H1 (cell line): ENCODE results near the gene RREB1. TPM values are rescaled to one million over a fixed set of nuclear protein-coding genes. Genes with fewer than 3 reads are reported as not detected.

Source experiments
- CTCF ChIA-PET: fragments of 300-600 bp; sonication (Branson Sonifier 250); formaldehyde crosslinking; loops from one replicate; lab custom pipeline; 2021; ENCODE audit not compliant: partially characterized antibody; lab: Charles Lee
- POLR2A ChIA-PET: fragments of 300-600 bp; sonication (Branson Sonifier 250); formaldehyde crosslinking; loops from one replicate; lab custom pipeline; 2021; ENCODE audit warnings: inconsistent platforms; ENCODE audit not compliant: partially characterized antibody; lab: Charles Lee
- DNase-seq, 2 experiments: peaks; one replicate each; pipeline versions ENCODE4 v3.0.0 to v3.0.0-alpha.2; 2010 to 2022; ENCODE audit warnings: low spot score in 2 of 2, low read depth in 1 of 2, mixed read lengths in 1 of 2
- FAIRE-seq: peaks from 2 replicates; lab custom pipeline; 2011; peaks lifted over from hg19 to GRCh38; lab: Jason Lieb, UNC
- H2AFZ ChIP-seq: 2 replicates; pipeline ENCODE4 v1.8.1; 2012; ENCODE audit warnings: low read length, inconsistent platforms
- H2AK5ac ChIP-seq: 2 replicates; pipeline ENCODE4 v1.6.1; 2013; ENCODE audit warnings: low read depth, low read length
- H2BK120ac ChIP-seq: replicated peaks from 2 replicates; pipeline ENCODE3; 2013; ENCODE audit warnings: low read depth, low read length, inconsistent platforms
- H2BK12ac ChIP-seq: 2 replicates; pipeline ENCODE4 v1.6.1; 2013; ENCODE audit warnings: low read depth, low read length
- H2BK15ac ChIP-seq: 2 replicates; pipeline ENCODE4 v1.6.1; 2013; ENCODE audit warnings: low read length
- H2BK20ac ChIP-seq: 2 replicates; pipeline ENCODE4 v1.6.1; 2013; ENCODE audit warnings: low read length
- H2BK5ac ChIP-seq: 2 replicates; pipeline ENCODE4 v1.6.1; 2013; ENCODE audit warnings: low read depth, low read length
- H3K14ac ChIP-seq: 2 replicates; pipeline ENCODE4 v1.6.1; 2013; ENCODE audit warnings: inconsistent platforms; ENCODE audit not compliant: insufficient read length
- H3K18ac ChIP-seq: 2 replicates; pipeline ENCODE4 v1.6.1; 2013; ENCODE audit warnings: low read length; ENCODE audit errors: extremely low read depth
- H3K23ac ChIP-seq: 2 replicates; pipeline ENCODE4 v1.6.1; 2013; ENCODE audit warnings: inconsistent platforms; ENCODE audit not compliant: insufficient read length
- H3K23me2 ChIP-seq: 2 replicates; pipeline ENCODE4 v1.6.1; 2013; ENCODE audit warnings: low read depth, low read length
- H3K27ac ChIP-seq: 2 replicates; pipeline ENCODE4 v1.6.1; 2011; ENCODE audit warnings: low read depth, low read length, inconsistent platforms
- H3K27me3 ChIP-seq, 4 experiments: replicated peaks in 1 of 4; 1 replicate in 1 of 4; 2 replicates in 3 of 4; pipeline versions ENCODE4 v1.6.1 to v1.8.1; 2011 to 2013; ENCODE audit warnings: low read length in 3 of 4, mild to moderate bottlenecking in 3 of 4, inconsistent platforms in 2 of 4, mixed read lengths in 2 of 4, moderate library complexity in 1 of 4; ENCODE audit not compliant: control insufficient read depth in 3 of 4, insufficient read depth in 3 of 4; ENCODE audit errors: extremely low read depth in 1 of 4
- H3K36me3 ChIP-seq, 4 experiments: 2 replicates each; pipeline versions ENCODE4 v1.6.1 to v1.8.1; 2011 to 2013; ENCODE audit warnings: mild to moderate bottlenecking in 4 of 4, low read length in 3 of 4, moderate library complexity in 2 of 4, control low read depth in 1 of 4, inconsistent platforms in 1 of 4; ENCODE audit not compliant: insufficient read depth in 4 of 4, control insufficient read depth in 2 of 4
- H3K4ac ChIP-seq: replicated peaks from 2 replicates; pipeline ENCODE3; 2013; ENCODE audit warnings: low read length, low read depth, mixed read lengths, inconsistent platforms; ENCODE audit not compliant: insufficient read length
- H3K4me1 ChIP-seq, 4 experiments: replicated peaks in 1 of 4; 1 replicate in 1 of 4; 2 replicates in 3 of 4; pipeline versions ENCODE4 v1.6.1 to v1.8.1; 2011 to 2013; ENCODE audit warnings: low read length in 3 of 4, inconsistent platforms in 2 of 4, mixed read lengths in 1 of 4; ENCODE audit not compliant: insufficient read depth in 4 of 4, control insufficient read depth in 3 of 4
- H3K4me2 ChIP-seq, 2 experiments: 2 replicates each; pipeline versions ENCODE4 v1.6.1 to v1.8.1; 2011 to 2013; ENCODE audit warnings: low read depth in 2 of 2, low read length in 2 of 2, control low read depth in 1 of 2, inconsistent platforms in 1 of 2, mild to moderate bottlenecking in 1 of 2; ENCODE audit not compliant: insufficient read depth in 1 of 2
- H3K4me3 ChIP-seq, 4 experiments: fragments of 200-600, 300-600 bp in 1 of 4; sonication (generic), shearing (Covaris generic), sonication (Bioruptor Twin) in 1 of 4; 2 replicates each; pipeline versions ENCODE4 v1.5.1 to v1.8.1; 2011 to 2016; ENCODE audit warnings: low read length in 4 of 4, low read depth in 3 of 4, control low read depth in 2 of 4, inconsistent platforms in 2 of 4, mild to moderate bottlenecking in 2 of 4, mixed read lengths in 1 of 4, moderate library complexity in 1 of 4; ENCODE audit not compliant: insufficient read depth in 2 of 4; ENCODE audit errors: extremely low read depth in 1 of 4
- H3K56ac ChIP-seq: replicated peaks from 2 replicates; pipeline ENCODE3; 2013; ENCODE audit warnings: low read depth, mild to moderate bottlenecking, mixed read lengths, low read length, inconsistent platforms; ENCODE audit not compliant: insufficient read length
- H3K79me1 ChIP-seq: 2 replicates; pipeline ENCODE4 v1.6.1; 2013; ENCODE audit warnings: low read depth, low read length, control low read depth
- H3K79me2 ChIP-seq, 2 experiments: 2 replicates each; pipeline versions ENCODE4 v1.6.1 to v1.8.1; 2012 to 2013; ENCODE audit warnings: low read length in 2 of 2, mild to moderate bottlenecking in 2 of 2, inconsistent platforms in 1 of 2; ENCODE audit not compliant: insufficient read depth in 2 of 2, control insufficient read depth in 1 of 2
- H3K9ac ChIP-seq, 4 experiments: replicated peaks in 1 of 4; 1 replicate in 1 of 4; 2 replicates in 3 of 4; pipeline versions ENCODE4 v1.6.1 to v1.8.1; 2011 to 2013; ENCODE audit warnings: low read depth in 3 of 4, low read length in 3 of 4, control low read depth in 2 of 4, mild to moderate bottlenecking in 2 of 4, moderate library complexity in 2 of 4, inconsistent platforms in 1 of 4; ENCODE audit errors: extremely low read depth in 1 of 4
- H3K9me3 ChIP-seq, 2 experiments: 2 replicates each; pipeline versions ENCODE4 v1.6.1 to v1.8.1; 2012 to 2013; ENCODE audit warnings: mild to moderate bottlenecking in 2 of 2, moderate library complexity in 2 of 2, control low read depth in 1 of 2, inconsistent platforms in 1 of 2, low read depth in 1 of 2, low read length in 1 of 2, mixed read lengths in 1 of 2; ENCODE audit not compliant: insufficient read depth in 2 of 2
- H4K20me1 ChIP-seq, 2 experiments: replicated peaks in 1 of 2; 2 replicates each; pipeline versions ENCODE3 to v1.8.1; 2011 to 2013; ENCODE audit warnings: inconsistent platforms in 2 of 2, low read length in 2 of 2, mild to moderate bottlenecking in 1 of 2; ENCODE audit not compliant: insufficient read depth in 2 of 2, control insufficient read depth in 1 of 2
- H4K5ac ChIP-seq: 2 replicates; pipeline ENCODE4 v1.6.1; 2013; ENCODE audit warnings: low read length, low read depth, mixed read lengths, inconsistent platforms; ENCODE audit not compliant: insufficient read length
- H4K8ac ChIP-seq: 2 replicates; pipeline ENCODE4 v1.8.0; 2013; ENCODE audit warnings: mild to moderate bottlenecking, moderate library complexity, low read length, inconsistent platforms; ENCODE audit not compliant: insufficient read depth; ENCODE audit errors: extremely low read depth
- H4K91ac ChIP-seq: replicated peaks from 2 replicates; pipeline ENCODE3; 2013; ENCODE audit warnings: low read length, mixed read lengths, inconsistent platforms; ENCODE audit not compliant: insufficient read length
- ASH2L ChIP-seq: fragments of 200-600, 300-600 bp; sonication (generic); IDR thresholded peaks from one replicate; pipeline ENCODE4 v1.7.1; 2017; ENCODE audit warnings: low read length
- CBX8 ChIP-seq: fragments of 300-800, 300-1000 bp; sonication (generic); IDR thresholded peaks from 2 replicates; pipeline ENCODE4 v1.7.1; 2016; ENCODE audit warnings: low read depth, low read length, borderline replicate concordance
- EP300 ChIP-seq, 2 experiments: IDR thresholded peaks; 1 replicate in 1 of 2; 2 replicates in 1 of 2; pipeline ENCODE4 v1.6.1; 2011 to 2012; ENCODE audit warnings: low read depth in 2 of 2, low read length in 2 of 2, mild to moderate bottlenecking in 2 of 2, borderline replicate concordance in 1 of 2, inconsistent platforms in 1 of 2, moderate library complexity in 1 of 2
- JUN ChIP-seq: IDR thresholded peaks from 2 replicates; pipeline ENCODE4 v1.6.1; 2011; ENCODE audit warnings: low read depth, mild to moderate bottlenecking, improper control_type of control experiment, low read length
- PHF8 ChIP-seq: fragments of 200-600 bp; sonication (generic); conservative IDR thresholded peaks from 2 replicates; pipeline ENCODE4 v1.7.1; 2012; ENCODE audit warnings: low read depth, mild to moderate bottlenecking, inconsistent platforms, low read length, moderate library complexity
- POU5F1 ChIP-seq: IDR thresholded peaks from 2 replicates; pipeline ENCODE4 v1.6.1; 2011; ENCODE audit warnings: low read depth, mild to moderate bottlenecking, low read length, moderate library complexity
- RAD21 ChIP-seq, 2 experiments: IDR thresholded peaks in 1 of 2; conservative IDR thresholded peaks in 1 of 2; 2 replicates each; pipeline ENCODE4 v1.6.1; 2011; ENCODE audit warnings: low read depth in 2 of 2, low read length in 2 of 2, improper control_type of control experiment in 1 of 2, inconsistent platforms in 1 of 2, mild to moderate bottlenecking in 1 of 2, moderate library complexity in 1 of 2
- SIN3A ChIP-seq, 2 experiments: IDR thresholded peaks in 1 of 2; conservative IDR thresholded peaks in 1 of 2; 2 replicates each; pipeline ENCODE4 v1.6.1; 2011 to 2012; ENCODE audit warnings: low read length in 2 of 2, improper control_type of control experiment in 1 of 2, low read depth in 1 of 2, mild to moderate bottlenecking in 1 of 2
- ZNF274 ChIP-seq: IDR thresholded peaks from 2 replicates; pipeline ENCODE4 v1.7.0; 2012; ENCODE audit warnings: low read length, borderline replicate concordance; ENCODE audit errors: extremely low read depth
- WGBS, 2 experiments: shearing (Covaris generic) in 1 of 2; methylation state at CpG; one replicate each; pipeline versions ENCODE4 v1.1.6 to v1.1.7; 2013 to 2015; ENCODE audit warnings: low lambda C conversion rate in 2 of 2, mixed read lengths in 2 of 2, inconsistent platforms in 1 of 2, low coverage in 1 of 2, missing lambda C conversion rate in 1 of 2; ENCODE audit not compliant: insufficient replicate concordance in 2 of 2, insufficient coverage in 1 of 2, insufficient read length in 1 of 2; ENCODE audit errors: extremely low coverage in 1 of 2, missing lambda C conversion rate in 1 of 2; 5-methylcytosine and 5-hydroxymethylcytosine counted together
- polyA plus RNA-seq, 7 experiments: library from polyadenylated mRNA; depleted of rRNA in 3 of 7; stranded (reverse) in 5 of 7; unstranded in 2 of 7; fragments of >200 nt in 5 of 7; fragments of 200-250 nt in 2 of 7; gene quantifications; 1 replicate in 5 of 7; 2 replicates in 1 of 7; 4 replicates in 1 of 7; pipeline versions ENCODE4 v1.2.1 to v1.2.3, GENCODE V29; 2011 to 2013; ENCODE audit warnings: missing spikeins in 2 of 7, mixed read lengths in 2 of 7
- total RNA-seq: library from RNA; stranded (reverse); fragmentation: NEBNext Ultra II Directional; extraction: Animal tissue kit (Norgen Biotek cat#: 25700); gene quantifications from 2 replicates; pipeline ENCODE4 v1.2.1, GENCODE V29; 2021
- TF ChIP-seq, protein P1 (sequence below): IDR thresholded peaks from 2 replicates; pipeline ENCODE4 v1.6.1; 2012; ENCODE audit warnings: inconsistent platforms

The RREB1 gene
- total and polyA plus RNA-seq, 2 of the 8 experiments (the other 6 are each of a cell fraction or from before 2014, with no cell fraction given) = 3.9 to 34.7 TPM

DNA sequence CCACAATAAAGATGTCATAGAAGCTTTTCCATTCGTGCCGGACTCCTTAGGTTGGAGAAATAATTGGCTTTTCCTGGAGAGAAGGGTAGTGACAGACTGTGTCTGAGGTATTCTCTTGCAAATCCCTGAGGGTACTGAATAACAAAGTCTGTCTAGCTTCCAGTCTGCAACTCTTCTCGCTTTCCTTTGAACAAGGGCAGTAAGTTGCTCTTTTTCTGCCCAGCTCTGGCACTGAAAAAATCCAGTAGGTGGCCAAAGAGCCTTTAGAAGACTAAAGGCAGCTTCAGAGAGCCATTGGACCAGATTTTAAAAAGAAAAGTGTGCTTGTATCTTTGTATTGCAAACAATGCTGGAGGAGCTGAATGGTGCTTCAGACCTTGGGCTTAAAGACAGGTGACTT lies 20.7 kb upstream of the RREB1 start:
- H4K91ac ChIP-seq = no peak overlapping the region
- no peak overlapping the region for H3K4ac ChIP-seq
- no peak overlapping the region for H2BK12ac ChIP-seq
- no peak overlapping the region for H2BK120ac ChIP-seq
- peaks cover 0 to 12% (median 5%) of the 10 kb centered on the region in 4 experiments; a peak in 6 of 7 replicates for H3K4me1 ChIP-seq
- H2AK5ac ChIP-seq = no peak overlapping the region
- H3K4me3 ChIP-seq = peak overlapping the region in 1 of 4 experiments; percentile 18; a peak in 1 of 8 replicates
- no peak overlapping the region for H2BK20ac ChIP-seq
- H4K20me1 ChIP-seq = peaks cover 0 to 5% of the 10 kb centered on the region in 2 experiments
- H3K23me2 ChIP-seq = no peaks in the 10 kb centered on the region
- peak overlapping the region; percentile 20 to 41 for H3K4me2 ChIP-seq
- H4K8ac ChIP-seq = no peak overlapping the region
- no peaks in the 10 kb centered on the region for H3K36me3 ChIP-seq
- H3K14ac ChIP-seq = no peak overlapping the region
- DNase-seq = no peak
- no peak overlapping the region for H2AFZ ChIP-seq
- H3K9ac ChIP-seq = no peak overlapping the region
- no peaks in the 10 kb centered on the region for H3K79me1 ChIP-seq
- peaks cover 0 to 23% (median 12%) of the 10 kb centered on the region in 4 experiments; a peak in 5 of 7 replicates for H3K27me3 ChIP-seq
- no peak overlapping the region for H3K56ac ChIP-seq
- H4K5ac ChIP-seq = no peak overlapping the region
- no peak overlapping the region for H3K18ac ChIP-seq
- H3K27ac ChIP-seq = no peak overlapping the region
- CTCF ChIA-PET = interaction anchor here (0.6 to 2.0 kb wide), 9 partner anchors 8 to 581 kb away, joined by 3 to 7 read pairs (median 5); no protein-coding TSS in a partner anchor
- H2BK15ac ChIP-seq = no peak overlapping the region
- no peak overlapping the region for H2BK5ac ChIP-seq
- H3K9me3 ChIP-seq = no peaks in the 10 kb centered on the region
- POLR2A ChIA-PET = interaction anchor here (0.6 to 1.5 kb wide), 3 partner anchors 15 to 363 kb away, joined by 3 to 4 read pairs (median 4); no protein-coding TSS in a partner anchor
- 23% methylated on average over 3 of the region's 3 CpGs; no CpG with 5 or more reads in 1 of the 2 experiments for WGBS, 2 experiments
- no peak overlapping the region for H3K23ac ChIP-seq
- FAIRE-seq = peak; percentile 73
- H3K79me2 ChIP-seq = no peaks in the 10 kb centered on the region
- TF ChIP-seq RAD21 (IDR thresholded peaks at IDR 0.05 in 1 of 2, conservative IDR thresholded peaks at IDR 0.05 in 1 of 2; ENCODE audit: low read depth in 2 of 2, low read length in 2 of 2) (peak; percentile 5 to 23; a peak in 1 of 4 replicates), POU5F1 (peak; percentile 70; the same call in 1 of the 2 replicates), ZNF274 (no peak), JUN (no peak), SIN3A (conservative IDR thresholded peaks at IDR 0.05 in 1 of 2, IDR thresholded peaks at IDR 0.05 in 1 of 2; ENCODE audit: low read depth in 1 of 2, low read length in 2 of 2) (no peak), ASH2L (no peak), PHF8 (no peak), CBX8 (no peak), EP300 (IDR thresholded peaks at IDR 0.05; ENCODE audit: borderline replicate concordance in 1 of 2, low read depth in 2 of 2, low read length in 2 of 2) (no peak)
- TF ChIP-seq, protein P1, sequence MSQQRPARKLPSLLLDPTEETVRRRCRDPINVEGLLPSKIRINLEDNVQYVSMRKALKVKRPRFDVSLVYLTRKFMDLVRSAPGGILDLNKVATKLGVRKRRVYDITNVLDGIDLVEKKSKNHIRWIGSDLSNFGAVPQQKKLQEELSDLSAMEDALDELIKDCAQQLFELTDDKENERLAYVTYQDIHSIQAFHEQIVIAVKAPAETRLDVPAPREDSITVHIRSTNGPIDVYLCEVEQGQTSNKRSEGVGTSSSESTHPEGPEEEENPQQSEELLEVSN = no peak
